Muscle of arm (tissue), 14 donors: Measurements from ENCODE around the gene PWWP2B. TPM values are rescaled to one million over a fixed set of nuclear protein-coding genes. Genes with fewer than 3 reads are reported as not detected.

Experiments
- DNase-seq: peaks from one replicate; pipeline ENCODE4 v3.0.0-alpha.2; 2013
- long read RNA-seq, 11 donors: transcript quantifications; one replicate each; lab custom pipeline, GENCODE V29; 2026
- polyA plus RNA-seq, 12 donors: library from polyadenylated mRNA; unstranded; fragments of 120-200 nt; gene quantifications; one replicate each; pipeline ENCODE4 v1.2.1, GENCODE V29; 2013; ENCODE audit not compliant: insufficient read length in 12 of 12

Gene PWWP2B
- polyA plus RNA-seq, result 10 to 100 TPM in 2 of 12 donors, 1 to 10 TPM in 9, not detected in 1; 4.6 to 17.2 (median 7.4) TPM
- long read RNA-seq, donor 1, transcript PWWP2B-201 (3 exons, 2,651 nt), result major isoform, 9 of 39 reads
- long read RNA-seq, donor 1, partial matches to known transcripts, result 27 of 39 reads
- long read RNA-seq, donor 1, other reads (novel, unspliced or antisense), result 0 of 39 reads
- long read RNA-seq, donor 2, partial matches to known transcripts, result 0 of 1 reads
- long read RNA-seq, donor 2, other reads (novel, unspliced or antisense), result 0 of 1 reads
- long read RNA-seq, donor 3, partial matches to known transcripts, result 6 of 7 reads
- long read RNA-seq, donor 3, other reads (novel, unspliced or antisense), result 0 of 7 reads
- long read RNA-seq, donor 4, result 0 reads
- long read RNA-seq, donor 5, result 0 reads
- long read RNA-seq, donor 6, result 0 reads
- long read RNA-seq, donor 7, partial matches to known transcripts, result 0 of 3 reads
- long read RNA-seq, donor 7, other reads (novel, unspliced or antisense), result 0 of 3 reads
- long read RNA-seq, donor 8, transcript PWWP2B-201 (3 exons, 2,651 nt), result major isoform, 6 of 16 reads
- long read RNA-seq, donor 8, partial matches to known transcripts, result 9 of 16 reads
- long read RNA-seq, donor 8, other reads (novel, unspliced or antisense), result 0 of 16 reads
- long read RNA-seq, donor 9, partial matches to known transcripts, result 0 of 1 reads
- long read RNA-seq, donor 9, other reads (novel, unspliced or antisense), result 0 of 1 reads
- long read RNA-seq, donor 10, transcript PWWP2B-201 (3 exons, 2,651 nt), result major isoform, 5 of 5 reads
- long read RNA-seq, donor 10, partial matches to known transcripts, result 0 of 5 reads
- long read RNA-seq, donor 10, other reads (novel, unspliced or antisense), result 0 of 5 reads
- long read RNA-seq, donor 11, partial matches to known transcripts, result 0 of 3 reads
- long read RNA-seq, donor 11, other reads (novel, unspliced or antisense), result 0 of 3 reads

DNA sequence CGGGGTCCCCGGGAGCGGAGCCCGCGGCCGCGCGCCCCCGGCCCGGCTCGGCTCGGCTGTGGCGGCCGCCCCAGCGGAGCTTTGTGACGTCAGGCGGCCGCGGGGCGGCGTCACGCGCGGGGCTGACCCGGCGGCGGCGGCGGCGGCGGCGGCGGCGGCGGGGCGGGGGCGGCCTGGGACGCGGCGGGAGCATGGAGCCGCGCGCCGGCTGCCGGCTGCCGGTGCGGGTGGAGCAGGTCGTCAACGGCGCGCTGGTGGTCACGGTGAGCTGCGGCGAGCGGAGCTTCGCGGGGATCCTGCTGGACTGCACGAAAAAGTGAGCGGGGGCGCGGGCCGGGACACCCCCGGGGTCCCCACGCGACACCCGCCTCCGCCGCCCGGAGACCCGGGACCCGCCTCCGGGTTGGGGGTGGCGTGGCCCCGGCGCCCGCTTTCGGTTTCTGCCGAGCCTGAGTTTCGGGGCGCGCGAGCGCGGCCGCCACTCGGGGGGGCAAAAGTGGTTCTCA, at the start of gene PWWP2B:
TSS of gene PWWP2B (plus strand) at position 165 of the 506 bp plus-strand sequence. CDS start at position 192, 27 bp downstream.
- no peak for DNase-seq

DNA sequence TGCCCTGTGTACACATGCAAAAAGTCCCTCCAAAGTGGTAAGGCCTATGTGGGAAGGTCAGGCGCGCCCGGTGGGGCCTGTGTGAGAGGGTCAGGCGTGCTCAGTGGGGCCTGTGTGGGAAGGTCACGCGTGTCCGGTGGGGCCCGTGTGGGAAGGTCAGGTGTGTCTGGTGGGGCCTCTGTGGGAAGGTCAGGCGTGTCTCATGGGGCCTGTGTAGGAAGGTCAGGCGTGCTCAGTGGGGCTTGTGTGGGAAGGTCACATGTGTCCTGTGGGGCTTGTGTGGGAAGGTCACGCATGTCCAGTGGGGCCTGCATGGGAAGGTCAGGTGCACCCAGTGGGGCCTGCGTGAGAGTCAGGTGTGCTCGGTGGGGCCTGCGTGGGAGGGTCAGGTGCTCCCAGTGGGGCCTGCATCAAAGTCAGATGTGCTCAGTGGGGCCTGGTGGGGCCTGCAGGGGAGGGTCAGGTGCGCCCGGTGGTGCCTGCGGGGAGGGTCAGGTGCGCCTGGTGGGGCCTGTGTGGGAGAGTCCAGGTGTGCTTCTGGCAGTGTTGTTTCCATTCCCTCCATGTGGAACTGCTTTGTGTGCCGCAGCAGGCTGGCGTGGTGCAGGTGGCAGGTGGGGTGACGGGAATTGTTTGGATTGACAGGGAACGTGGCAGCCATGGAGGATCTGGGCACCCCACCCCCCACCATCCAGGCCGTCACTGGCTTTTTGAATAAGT, 49.6 kb upstream of the PWWP2B start:
- DNase-seq, result no peak

GRCh38 chr10:132347931-132348267, 49.1 kb upstream of the PWWP2B start:
- no peak for DNase-seq

GRCh38 chr10:132349766-132350165, 47.2 kb upstream of the PWWP2B start:
- DNase-seq, result no peak

DNA sequence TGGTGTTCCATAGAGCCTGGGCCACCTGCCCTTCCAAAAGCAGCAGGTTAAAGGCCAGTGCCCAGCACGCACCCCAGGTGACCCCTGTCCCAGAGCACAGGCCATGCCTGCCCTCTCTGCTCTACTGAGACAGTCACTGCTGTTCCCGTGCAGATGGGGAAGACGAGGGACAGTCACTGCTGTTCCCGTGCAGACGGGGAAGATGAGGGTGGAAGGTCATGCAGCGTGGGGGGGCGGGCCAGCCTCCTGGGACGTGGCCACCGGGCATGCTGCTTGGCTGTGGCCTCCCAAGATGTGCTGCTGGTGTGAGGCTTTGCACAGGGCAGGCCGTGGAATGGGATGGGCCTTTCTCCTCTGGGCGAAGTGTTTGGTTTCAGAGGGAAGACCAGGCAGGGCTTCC, 46.6 kb upstream of the PWWP2B start:
- no peak for DNase-seq

GRCh38 chr10:132350946-132351345, 46.1 kb upstream of the PWWP2B start:
- DNase-seq, result no peak

DNA sequence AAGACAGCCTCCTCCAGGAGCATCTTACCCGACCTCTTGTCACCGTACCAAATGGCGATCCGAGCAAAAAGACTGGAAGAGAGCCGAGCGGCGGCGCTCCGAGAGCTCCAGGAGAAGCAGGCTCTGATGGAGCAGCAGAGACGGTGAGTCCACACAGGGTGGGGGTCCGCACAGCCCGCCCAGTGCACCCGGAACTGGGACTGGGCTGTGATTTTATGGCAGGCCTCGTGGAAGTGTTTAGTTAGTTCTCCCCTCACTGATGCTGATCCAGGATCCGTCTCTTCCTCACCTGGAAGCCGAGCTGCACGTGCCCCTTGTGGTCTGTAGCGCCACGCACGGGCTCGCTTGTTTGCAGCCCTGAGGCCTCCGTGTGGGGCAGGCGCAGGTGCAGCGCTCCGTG, 45.4 kb upstream of the PWWP2B start:
- no peak for DNase-seq

DNA sequence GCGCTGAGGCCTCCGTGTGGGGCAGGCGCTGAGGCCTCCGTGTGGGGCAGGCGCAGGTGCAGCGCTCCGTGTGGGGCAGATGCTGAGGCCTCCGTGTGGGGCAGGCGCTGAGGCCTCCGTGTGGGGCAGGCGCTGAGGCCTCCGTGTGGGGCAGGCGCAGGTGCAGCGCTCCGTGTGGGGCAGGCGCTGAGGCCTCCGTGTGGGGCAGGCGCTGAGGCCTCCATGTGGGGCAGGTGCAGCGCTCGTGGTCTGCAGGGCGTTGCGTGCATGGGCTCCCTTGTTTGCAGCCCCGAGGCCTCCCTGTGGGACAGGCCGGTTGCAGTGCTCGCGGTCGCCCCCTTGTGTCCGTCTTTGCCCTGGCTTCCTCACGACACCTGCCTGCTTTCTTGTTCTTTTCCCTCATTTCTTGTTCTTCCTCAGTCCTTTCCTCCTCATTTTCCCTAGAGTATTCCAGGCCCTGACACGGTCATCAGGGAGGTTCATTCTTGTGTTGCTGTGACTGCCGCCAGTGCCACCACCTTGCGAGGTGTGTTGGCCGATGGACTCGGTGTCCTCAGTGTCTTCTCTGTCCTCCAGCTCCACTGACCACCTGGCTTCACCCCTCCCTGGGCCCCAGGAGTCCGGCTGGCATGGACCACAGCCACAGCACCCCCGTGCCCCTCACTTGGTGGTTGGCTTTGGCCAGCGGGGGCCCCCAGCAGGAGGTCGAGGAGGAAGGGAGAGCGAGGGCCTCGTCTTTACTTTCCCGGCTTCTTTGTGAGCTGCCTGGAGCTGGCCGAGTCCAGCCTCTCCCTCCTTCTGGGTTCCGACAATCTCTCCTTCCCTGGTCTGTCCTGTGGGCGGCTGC, 44.3 kb upstream of the PWWP2B start:
- DNase-seq, result peak; percentile 55

DNA sequence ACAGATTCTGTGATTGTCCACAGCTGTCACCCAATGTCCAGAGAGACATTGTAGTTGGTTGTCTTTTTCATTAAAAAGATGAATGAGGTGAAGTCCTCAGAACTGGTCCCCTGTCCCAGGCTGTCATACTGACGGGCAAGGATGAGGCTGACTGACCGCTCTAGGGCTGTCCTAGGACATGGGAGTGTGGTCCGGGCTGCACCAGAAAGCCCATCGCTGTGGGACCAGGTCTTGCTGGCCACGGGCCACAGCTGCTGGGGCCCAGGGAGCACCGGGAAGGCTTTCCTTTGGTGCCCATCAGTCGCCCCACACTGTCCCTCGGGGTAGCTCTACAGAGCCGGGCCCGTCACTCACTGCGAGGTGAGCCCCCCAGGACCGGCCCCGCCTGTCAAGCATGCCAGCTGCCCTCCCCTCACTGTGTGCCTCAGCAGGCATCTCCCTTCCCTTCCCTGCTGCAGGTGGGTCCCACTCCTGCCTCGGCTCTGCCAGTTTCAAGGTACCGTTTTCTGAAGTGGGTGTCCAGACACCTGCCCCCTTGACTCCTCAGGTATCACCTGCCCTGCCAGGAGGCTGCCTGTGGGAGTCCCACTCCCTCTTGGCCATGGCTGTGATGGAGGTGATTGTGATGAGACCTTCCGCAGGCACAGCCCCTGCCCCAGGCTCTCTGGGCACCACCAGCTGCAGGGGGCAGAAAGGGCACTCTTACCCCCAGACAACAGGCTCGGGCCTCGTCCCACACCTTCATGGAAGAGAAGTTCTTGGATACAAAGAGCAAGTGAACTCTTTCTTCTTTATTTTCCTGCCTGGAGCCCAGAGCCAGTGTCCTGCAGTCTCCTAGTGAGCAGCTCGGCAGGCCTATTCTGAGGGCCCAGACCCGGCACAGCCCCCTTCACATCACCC, 43.3 kb upstream of the PWWP2B start:
- no peak for DNase-seq

DNA sequence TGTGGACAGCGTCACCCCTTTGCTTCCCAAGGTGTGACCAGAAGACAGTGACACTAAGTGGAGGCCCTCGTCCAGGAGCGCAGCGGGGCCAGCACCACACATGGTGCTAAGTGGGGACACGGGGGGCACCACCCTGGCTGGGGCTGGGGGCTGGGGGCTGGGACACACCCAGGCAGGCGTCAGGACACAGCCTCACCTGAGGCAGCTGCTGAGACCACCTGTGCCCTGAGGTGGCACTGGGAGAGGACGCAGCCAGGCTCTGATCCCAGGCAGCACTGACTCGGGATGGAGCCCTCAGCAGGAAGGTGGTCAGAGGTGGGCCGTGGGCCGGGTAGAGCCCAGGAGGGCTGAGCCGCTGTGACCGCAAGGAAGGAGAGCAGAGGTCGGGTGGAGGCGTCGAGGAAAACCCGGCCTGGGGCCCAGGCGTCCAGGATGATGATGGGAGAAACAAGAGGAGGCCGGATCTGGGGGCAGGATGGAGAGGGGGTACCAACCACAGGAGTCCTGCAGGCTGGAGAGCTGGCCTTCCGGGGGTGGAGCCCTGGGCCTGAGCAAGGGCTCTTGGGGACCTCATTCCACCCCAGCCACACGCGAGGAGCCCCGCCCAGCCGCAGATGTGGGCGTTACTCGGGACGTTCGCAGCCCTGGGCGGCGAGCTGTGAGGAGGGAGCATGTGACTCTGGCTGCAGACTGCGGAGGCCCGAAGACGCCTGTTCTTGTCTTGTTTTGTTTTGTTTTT, 42.5 kb upstream of the PWWP2B start:
- no peak for DNase-seq

DNA sequence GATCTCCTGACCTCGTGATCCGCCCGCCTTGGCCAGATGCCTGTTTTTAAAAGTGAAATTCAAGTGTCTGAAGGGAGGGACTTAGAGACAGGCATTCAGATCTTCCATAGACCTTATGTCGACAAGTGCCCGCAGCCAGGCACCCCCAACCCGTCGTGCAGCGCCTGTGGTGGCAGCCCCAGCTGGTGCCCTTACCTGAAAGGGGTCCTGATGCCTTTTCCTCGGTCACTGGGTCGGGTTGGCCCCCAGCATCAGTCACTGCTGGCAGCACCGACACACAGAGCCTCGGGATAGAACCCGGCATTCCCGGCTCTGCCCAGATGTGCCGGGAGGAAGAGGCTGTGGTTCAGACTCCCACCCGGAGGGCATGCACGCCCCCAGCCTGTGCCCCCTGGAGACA, 41.7 kb upstream of the PWWP2B start:
- no peak for DNase-seq

DNA sequence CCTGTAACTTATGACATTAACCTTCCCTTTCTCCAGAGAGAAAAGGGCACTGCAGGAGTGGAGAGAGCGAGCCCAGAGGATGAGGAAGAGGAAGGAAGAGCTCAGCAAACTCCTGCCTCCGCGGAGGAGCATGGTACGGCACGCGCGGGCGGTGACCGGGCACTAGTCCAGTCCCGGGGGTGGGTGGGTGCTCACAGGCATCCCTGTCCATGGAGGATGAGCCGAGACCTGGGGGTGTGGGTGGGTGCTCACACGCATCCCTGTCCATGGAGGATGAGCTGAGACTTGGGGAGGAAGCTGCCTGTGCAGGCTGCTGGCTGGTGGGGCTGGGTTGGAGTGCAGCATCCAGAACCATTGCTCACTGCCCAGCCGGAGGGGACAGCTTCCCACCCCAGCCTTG, 41.2 kb upstream of the PWWP2B start:
- no peak for DNase-seq

DNA sequence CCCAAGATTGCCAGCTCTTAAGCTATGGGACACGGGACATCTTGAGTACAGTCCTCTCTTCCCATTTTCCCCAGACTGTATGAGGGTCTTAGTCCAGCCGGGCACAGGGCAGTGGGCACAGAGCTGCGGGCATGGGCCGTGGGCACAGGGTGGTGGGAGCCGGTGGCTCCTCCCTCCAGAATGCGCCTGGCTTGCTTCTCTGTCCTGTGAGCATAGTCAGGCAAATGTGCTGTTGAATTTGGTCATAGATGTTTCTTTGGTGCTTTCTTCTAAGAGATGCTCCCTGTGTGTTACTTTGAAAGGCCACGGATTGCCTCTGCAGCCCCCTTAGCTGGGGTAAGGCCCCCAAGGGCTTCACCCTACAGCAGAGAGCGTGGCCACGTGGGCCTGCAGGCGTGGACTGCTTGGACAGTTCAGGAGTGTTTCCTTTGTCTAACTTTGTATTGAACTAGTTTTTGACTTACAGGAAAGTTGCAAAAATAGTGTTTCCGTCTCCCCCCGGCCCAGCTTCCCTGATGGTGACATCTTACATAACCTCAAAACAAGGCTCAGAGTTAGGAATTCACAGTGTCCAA, 40.3 kb upstream of the PWWP2B start:
- DNase-seq, result no peak

- no peak for DNase-seq
Measured at GRCh38 chr10:132357286-132358058, 39.5 kb upstream of the PWWP2B start.

DNA sequence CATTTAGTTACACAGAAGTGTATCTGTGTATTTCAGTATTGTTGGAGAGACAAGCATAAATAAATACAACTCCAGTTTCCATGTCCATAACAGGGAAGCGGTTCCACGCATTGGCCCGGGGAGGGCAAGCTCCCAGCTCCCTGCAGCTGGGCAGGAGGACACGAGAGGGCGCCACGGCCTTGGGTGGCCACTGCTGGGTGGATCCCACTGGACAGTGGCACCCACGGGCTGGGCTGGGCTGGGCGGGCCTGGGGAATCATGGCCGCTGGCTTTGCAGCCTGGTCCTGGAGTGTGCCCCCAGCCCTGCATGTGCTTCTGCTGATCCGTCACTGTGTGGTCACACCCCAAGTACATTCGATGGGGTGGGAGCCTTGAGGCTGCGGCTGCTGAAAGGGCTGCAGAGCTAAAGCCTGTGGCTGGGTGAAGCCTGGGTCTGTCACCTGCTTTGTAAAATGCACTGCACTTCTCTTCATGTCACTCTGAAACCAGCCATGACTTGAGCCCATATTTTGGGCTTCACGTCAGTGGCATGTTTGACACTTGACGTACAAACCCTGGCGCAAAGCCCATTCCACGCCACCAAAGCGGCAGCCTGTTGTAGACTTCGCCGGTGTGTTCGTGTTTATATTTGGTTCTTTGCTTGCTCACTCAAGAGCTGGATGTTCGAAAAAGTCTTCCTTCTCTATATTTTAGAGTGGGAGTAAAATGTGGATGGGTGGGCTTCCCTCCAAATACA, 37.5 kb upstream of the PWWP2B start:
- no peak for DNase-seq

GRCh38 chr10:132360766-132361447, 36.1 kb upstream of the PWWP2B start:
- no peak for DNase-seq
